Activated CD8-positive, alpha-beta memory T cell treated with anti-CD3 and anti-CD28 coated beads, Interleukin-2, amount 50 U/mL, for 24 hours (primary cell): ENCODE results near the gene SYNGR1.
A peak's percentile ranks its signal among the peaks of the same experiment; 100 is the strongest.
"Not testable (repeated sequence)": the region's sequence is repeated elsewhere in the genome, so short reads cannot be mapped to it uniquely, and the experiment has no call there.

Experiments used
- DNase-seq: peaks from one replicate; pipeline ENCODE4 v3.0.0-alpha.2; 2020; ENCODE audit errors: extremely low read depth

SYNGR1 gene

DNA sequence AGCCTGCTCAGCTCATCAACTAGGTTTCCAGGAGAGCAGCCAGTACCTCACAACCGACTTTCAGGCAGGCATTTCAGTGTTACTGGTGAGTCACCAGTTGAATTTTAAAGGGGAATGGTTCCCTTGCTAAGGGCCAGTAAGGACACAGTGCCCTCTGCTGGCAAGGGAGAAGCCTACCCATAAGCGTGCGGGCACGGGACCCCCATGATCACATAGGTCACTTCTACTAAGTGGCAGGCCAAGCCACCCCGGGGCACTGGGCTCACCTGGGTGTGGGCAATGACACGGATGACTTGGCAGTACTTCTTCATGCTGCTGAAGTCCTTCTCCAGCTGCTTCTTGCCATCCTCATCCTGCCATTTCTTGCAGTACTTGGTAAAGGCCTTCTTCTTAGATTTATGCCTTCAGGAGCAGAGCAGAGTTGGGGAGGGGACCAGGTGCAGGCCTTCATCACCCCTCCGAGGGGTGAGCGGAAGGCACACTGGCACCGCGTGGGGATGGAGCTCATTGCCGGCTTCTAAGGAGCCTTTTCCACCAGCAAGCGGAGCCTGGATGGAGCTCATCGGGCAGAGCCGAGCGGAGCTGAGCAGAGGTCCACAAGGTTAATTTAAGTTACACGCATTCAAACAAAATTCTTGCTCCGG, 33.2 kb upstream of the SYNGR1 start:
- DNase-seq, result peak; percentile 67

DNA sequence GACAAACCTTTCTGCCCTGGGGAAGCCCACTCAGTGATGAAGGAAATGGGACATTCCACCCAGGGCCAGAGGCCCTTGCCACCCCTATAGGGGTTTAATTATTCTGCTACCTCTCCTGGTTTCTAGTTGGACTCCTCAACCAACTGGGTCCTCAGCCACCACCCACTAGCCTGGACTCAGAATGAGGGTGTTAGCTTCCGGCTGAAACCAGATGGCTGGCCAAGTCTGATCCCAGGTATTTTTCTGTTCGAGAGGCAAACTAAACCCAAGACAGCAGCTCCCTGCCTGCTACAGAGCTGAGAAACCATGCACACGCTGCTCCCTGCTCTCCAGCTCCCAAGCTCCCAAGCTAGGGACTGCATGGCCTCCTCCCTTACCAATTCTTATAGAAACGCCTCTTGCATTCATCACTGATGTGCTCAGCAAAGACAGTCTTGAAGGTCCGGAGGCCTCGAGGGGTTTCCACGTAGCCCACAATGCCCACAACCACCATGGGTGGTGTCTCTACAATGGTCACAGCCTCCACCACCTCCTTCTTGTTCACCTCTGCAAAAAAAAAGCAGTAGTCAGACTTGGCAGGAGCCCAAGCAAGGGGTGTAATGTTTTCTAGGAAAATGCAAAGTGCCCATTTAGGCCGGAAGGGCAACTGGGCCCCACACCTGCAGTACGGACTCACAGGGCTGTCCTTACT, 32.6 kb upstream of the SYNGR1 start:
- no peak for DNase-seq

DNA sequence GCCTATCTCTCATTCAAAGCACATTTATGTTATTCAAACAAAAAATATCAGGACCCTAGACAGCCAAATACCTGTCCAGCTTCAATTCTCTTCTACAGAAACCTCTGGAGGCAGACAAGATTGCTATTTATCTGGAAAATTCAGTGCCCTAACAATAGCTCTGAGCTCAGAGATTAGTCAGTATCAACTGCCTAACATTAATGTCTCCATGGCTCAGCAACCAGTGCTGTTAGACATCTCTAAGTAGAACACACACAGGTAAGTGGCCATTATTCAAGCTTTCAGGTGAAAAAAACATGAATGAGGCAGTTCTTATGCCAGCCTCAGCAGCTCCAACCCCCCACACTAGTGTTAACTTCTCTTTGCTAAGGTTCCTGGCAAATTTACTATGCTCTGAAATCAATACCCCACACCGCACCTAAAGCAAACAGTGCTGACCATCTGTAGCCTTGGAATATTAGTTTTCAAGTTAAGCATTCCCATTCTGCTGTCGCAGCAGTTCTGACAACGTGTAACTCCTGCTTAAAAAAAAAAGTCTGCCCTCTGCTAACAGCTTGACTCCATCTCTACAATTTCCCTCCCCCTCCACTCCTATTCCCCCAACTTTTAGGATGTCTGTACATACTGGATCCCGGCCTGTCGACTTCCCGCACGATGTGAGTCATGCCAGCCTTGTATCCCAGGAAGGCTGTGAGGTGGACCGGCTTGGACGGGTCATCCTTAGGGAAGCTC, 31.9 kb upstream of the SYNGR1 start:
- DNase-seq, result no peak

DNA sequence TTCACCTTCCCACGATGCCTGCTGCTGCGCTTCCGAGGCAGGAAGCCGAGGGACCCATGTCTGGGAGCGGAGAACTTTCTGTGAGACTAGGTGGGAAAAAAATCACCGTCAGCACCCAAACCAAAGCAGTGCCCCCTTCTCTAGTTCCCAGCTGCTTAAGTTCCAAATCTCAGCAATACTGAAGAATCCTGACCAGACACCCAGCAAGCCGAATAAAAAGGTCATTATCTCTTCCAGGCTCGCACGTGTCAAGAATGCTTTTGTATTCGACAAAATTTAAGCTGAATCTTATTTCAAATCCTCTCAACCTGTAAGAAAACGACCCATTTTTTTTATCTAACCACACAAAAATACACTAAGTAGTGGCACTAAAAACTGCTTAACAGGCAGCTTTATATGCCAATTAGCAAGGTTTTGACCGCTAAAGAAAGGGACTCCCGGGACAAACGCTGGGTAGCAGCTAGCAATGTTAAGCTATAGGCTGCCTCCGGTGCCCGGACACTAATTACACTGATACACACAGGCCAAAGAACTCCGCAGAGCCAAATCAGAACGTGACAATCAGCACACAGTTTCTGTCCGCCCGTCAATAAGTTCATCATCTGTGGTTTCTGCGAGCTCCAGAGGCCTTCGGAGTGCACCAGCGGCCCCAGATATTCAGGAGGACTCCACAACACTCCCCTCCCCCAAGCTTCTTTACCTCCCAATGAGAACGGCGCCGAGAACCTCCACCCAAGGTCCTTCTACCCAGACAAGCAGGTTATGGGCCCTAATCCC, 31.1 kb upstream of the SYNGR1 start:
- no peak for DNase-seq

DNA sequence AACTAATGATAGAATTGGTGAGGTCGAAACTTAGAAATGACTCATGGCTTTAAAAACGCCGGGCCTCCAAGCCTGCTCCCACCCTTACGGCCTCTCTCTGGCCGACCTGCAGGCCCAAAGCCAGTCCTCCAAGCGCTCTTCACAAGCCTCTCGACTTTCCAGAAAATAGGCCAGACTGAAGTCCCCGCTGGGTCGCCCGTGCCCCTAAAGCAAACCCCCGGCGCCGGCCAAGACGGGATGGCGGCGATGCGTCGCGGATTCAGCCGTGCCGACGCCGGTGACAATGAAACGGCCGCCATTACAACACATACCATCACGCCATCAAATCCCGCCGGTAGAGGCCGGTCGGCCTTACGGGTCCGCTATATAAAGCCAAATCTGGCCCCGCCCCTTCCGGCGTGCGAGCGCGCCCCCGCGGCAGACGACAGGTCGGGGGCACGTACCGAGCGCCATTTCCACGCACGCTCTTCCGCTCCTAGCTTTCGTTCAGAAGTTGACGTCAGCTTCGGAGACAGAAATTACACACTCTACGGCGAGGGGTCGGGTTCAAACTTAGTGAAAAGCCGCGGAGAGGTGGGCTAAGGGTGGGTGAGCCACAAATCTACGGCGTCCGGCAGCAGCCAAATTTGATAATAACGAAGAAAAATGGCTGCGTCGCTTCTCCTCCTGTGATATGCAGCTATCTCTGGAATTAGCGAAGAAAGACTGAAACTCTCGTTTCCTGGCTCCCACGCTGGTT, 30.3 kb upstream of the SYNGR1 start, which contains the start of gene RPL3:
TSS of gene RPL3 (minus strand) at position 340 of the 739 bp plus-strand sequence. CDS start at position 314, 26 bp downstream.
- peak; percentile 81 for DNase-seq

DNA sequence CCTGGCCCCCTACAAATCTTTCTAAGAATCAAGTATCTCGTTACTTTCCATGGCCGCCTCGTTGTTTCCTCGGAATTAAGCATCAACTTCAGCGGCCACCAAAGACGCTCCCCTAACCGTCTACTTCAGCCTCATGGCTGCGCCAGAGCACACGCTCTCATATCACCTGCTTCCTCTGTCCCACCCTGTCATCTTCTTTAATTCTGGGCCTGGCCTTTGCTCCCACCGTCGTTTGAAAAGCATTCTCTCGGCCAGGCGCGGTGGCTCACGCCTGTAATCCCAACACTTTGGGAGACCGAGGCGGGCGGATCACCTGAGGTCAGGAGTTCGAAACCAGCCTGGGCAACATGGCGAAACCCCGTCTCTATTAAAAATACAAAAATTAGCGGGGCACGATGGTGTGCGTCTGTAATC, 29.2 kb upstream of the SYNGR1 start:
- not testable (repeated sequence) for DNase-seq

DNA sequence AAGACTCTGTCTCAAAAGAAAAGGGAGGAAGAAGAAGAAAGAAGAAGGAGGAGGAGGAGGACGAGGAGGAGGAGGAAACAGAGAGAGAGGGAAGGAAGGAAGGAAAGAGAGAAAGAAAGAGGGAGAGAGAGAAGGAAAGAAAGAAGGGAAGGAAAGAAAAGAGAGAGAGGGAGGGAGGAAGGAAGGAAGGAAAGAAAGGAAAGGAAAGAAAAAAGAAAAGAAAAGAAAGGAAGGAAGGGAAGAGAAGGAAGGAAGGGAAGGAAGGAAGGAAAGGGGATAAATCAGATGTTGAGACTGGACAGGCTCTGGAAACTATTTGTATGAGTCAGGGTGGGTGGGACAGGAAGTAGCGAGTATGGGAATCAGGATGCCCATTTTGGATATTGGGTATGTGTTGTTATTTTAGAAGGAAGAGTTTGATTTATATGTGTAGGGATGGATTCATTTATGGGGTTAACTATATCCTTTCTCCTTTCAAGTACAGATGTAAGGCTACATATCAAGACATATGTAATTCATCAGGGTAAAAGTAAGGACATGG, 24.3 kb upstream of the SYNGR1 start:
- no peak for DNase-seq

DNA sequence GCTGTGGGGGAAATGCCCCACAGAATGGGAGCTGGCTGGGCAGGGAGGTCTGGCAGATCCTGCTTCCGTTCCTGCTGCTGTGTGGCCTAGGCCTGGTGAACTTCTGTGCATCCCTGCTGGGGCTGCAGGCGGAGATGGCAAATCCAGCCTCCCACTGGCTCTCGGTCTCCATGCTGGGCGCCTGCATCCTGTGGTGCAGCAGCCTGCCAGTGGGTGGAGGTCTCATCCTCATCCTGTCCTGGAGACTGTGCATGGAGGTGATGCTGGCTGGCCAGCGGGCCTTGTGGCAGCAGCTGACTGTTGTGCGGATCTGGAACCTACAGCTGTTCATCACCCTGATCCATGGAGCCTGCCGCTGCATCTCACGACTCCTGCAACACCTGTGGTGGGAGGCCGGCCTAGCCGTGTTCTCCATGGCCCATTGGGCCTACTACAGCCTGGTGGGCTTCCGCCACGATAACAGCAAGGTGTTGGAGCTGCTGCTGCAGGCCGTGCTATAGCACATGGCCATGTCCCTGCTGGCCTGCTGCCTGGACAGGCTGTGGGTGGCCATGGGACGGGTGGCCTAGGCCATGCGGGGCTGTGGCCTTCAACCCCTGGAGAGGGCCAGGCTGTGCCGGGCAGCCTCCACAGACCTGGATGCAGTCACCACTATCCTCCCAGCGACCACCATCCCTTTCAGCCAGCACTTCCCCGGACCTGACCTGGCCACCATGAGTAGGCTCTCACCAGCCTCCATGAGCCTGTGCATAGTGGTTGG, 21.6 kb upstream of the SYNGR1 start:
- DNase-seq, result no peak

DNA sequence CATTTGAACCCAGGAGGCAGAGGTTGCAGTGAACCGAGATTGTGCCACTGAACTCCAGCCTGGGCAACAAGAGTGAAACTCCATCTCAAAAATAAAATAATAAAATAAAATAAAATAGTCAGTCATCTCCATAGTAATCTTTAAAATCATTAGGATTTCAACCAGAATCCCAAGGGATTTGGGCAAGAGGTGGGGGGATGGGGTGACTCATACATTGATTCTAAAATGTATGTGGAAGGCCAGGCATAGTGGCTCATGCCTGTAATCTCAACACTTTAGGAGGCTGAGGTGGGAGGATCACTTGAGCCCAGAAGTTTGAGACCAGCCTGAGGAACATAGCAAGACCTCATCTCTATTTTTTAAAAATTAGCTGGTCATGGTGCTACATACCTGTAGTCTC, 19.2 kb upstream of the SYNGR1 start:
- not testable (repeated sequence) for DNase-seq

DNA sequence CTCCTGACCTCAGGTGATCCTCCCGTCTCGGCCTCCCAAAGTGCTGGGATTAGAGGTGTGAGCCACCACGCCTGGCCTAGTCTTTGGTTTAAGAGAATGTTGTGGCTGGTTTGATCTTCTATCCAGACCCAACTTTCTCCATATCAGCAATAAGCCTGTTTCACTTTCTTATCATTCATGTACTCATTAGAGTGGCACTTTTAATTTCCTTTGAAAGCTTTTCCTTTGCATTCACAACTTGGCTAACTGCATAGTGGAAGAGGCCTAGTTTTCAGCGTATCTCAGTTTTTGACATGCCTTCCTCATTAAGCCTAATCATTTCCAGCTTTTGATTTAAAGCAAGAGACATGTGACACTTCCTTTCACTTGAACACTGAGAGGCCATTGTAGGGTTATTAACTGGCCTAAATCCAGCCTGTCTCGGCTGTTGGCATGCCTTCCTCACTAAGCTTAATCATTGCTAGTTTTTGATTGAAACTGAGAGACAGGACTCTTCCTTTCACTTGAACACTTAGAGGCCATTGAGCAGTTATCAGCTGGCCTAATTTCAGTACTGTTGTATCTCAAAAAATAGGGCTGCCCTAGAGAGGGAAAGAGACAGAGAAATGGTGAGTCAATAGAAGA, 17.2 kb upstream of the SYNGR1 start:
- no peak for DNase-seq

DNA sequence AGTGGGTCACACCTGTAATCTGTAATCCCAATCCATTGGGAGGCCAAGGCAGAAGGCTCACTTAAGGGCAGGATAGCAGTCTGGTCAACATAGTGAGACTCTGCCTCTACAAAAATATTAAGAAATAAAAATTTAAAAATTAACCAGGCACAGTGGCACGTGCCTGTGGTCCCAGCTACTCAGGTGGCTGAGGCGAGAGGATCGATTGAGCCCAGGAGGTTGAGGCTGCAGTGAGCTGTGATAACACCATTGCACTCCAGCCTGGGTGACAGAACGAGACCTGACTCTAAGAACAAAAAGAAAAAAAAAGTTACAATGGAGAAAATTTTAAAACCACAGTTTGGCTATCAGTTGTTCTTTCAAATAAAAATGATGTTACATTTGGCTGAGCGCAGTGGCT, 13.4 kb upstream of the SYNGR1 start:
- no peak for DNase-seq

DNA sequence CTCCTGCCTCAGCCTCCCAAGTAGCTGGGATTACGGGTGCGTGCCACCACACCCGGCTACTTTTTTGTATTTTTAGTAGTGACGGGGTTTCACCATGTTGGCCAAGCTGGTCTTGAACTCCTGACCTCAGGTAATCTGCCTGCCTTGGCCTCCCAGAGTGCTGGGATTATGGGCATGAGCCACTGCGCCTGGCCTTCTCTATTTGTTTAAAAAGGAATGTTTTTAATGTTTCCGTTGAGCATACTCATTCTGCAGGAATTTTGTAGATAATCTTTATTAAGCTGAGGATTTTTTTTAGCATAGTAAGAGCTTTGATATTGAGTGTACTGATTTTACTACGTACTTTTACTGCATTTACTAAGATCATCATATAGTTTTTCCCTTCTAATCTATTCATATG, 10.0 kb upstream of the SYNGR1 start:
- DNase-seq, result not testable (repeated sequence)

DNA sequence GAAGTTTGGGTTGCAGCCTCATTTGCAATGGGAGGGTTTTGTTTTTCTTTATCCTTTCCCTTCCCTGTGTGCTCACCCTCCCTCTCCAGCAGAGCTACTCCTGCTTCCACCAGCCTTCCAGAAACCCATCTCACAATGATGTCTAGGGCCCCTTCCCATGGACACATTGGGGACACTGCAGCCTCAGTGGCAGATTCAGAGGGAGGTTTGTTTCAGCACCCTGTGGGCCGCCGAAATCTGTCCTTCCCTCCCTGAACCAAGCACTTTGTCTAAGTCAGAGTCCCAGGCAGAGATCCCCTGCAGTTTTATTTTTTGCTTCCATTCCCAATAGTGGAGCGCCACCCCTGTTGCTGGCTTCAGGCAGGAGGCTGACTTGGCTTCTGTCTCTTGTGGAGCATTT, 8.6 kb upstream of the SYNGR1 start:
- no peak for DNase-seq

DNA sequence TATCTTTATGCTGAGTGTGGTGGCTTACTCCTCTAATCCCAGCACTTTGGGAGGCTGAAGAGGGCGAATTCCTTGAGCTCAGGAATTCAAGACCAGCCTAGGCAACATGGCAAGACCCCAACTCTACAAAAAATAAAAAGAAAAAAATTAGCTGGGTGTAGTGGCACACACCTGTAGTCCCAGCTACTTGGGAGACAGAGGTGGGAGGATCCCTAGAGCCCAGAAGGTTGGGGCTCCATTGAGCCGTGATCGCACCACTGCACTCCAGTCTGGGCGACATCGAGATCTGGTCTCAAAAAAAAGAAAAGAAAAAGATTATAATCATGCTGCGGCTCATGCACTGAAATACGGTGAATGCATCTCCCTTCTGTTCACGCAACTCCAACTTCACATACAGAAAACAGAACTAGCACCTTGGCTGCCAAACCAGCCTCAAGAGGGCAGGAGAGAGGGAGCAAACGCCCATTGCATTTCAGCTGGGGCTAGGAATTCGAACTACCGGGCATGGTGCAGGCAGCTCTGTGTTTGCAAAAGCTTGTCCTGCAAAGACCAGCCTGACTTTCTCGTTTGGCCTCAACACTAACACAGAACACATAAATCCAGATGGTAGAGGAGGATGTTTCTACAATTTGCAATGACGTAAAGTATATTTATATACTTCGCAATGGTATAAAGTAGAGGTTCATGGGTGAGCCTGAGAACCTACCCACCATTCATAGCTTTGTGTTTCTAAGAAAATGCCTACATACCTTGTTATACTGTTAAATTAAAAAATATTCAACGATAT, 6.3 kb upstream of the SYNGR1 start:
- DNase-seq, result no peak

DNA sequence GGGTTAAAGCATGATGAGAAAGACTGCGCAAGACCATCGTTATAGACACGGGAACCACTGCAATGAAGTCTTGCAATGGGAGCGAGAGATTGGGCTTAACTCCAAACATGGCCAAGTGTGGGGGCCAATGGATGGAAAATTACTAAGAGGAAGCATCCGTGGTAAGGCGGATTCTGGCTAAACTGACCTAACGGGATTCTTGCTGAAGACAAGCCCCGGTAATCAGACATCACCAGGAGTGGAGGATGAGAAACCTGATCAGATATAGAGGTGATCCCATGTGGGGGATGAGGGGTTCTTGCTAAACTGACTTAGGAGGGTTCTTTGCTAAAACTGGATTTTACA, 5.8 kb upstream of the SYNGR1 start:
- no peak for DNase-seq

DNA sequence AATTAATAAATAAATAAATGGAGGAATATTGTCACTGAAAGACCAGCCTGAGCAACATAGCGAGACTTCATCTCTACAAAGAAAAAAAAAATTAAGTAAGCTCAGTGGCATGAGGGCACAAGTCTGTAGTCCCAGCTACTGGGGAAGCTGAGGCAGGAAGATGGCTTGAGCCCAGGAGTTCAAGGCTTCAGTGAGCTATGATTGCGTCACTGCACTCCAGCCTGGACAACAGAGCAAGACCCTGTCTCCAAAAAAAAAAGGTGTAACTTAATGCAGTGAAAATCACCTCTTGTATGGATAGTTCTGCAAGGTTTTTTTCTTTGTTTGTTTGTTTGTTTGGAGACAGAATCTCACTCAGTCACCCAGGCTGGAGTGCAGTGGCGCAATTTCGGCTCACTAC, 4.6 kb upstream of the SYNGR1 start:
- no peak for DNase-seq

DNA sequence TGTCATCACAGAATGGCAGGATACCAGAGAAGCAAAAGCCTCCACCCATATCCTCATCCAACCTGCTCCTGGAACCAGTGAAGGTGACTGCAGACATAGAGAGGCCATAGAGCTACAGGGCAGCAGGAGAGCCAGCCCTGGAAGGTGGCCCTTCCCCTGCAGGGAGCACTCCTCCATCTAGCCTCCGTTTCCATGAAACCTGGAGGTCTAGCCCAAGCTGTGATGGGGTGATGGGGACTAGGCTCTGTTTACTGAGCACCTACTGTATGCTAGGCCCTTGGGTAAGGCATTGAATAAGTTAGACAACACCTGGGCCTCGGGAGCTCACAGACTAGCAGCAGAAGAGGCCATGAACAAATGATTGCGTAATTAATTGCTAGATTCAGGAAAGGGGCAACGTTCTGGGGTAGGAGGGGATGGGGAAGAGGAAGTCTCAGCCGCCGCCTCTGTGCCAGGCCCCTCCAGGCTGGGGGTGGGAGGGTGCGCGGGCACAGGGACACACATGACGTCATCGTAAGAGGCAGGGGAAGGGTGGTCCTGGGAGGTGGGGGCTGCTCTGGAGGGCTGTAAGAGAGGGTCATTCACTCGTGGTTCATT, 784 bp upstream of the SYNGR1 start:
- no peak for DNase-seq

DNA sequence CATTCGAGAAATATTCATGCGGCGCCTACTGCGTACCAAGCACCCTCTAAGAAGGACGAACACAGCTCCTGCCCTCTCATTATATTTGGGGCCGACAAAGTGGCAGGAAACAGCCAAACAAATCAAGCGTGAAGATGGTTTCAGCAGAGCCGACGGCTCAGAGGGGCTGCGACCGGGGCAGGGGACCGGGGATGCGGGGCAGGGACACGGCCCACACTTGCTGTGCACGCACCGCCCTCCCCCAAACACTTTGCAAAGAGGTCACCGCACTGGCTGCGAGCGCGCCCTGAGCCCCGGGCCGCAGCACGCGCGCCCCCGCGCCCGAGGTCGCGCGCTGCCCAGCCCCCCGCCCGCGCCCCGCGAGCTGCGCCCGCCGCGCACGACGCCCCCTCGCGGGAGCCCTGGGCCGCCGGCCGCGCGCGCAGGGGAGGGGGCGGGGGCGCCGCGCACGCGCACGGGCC, 255 bp upstream of the SYNGR1 start:
- no peak for DNase-seq
